ENCODE data around the gene ZNF804B. TPM values are rescaled to one million over a fixed set of nuclear protein-coding genes. Genes with fewer than 3 reads are reported as not detected.

ZNF804B gene
- total and polyA plus RNA-seq, 9 of the 15 experiments (the other 6 are each of a cell fraction or from before 2014, with no cell fraction given): 0.04 to 0.22 (median 0.09) TPM; not detected in 6

DNA sequence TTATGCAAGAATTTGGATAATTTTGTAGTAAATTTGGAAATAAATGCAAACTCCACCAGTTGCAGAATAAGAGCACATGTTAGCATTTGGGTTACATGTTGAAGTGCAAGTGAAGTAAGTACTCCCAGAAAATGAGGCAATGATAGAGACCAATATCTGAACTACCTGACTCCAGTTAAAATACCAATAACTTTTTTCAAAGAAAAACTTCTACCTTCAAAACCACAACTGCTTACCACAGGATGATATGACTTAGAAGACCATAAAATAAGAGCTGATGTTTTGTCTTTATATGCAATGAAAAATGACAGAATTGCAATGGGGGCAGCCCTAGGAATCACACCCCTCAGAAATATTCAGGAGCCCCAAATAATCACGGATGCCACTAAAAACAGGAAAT is 597.6 kb downstream of the ZNF804B start:
- Histone ChIP-seq H4K20me1 (replicated peaks; ENCODE audit: control insufficient read depth, insufficient read depth, low read length) (no peaks in the 10 kb centered on the region), H3K9ac (ENCODE audit: insufficient read depth in 1 of 2, low read depth in 2 of 2, low read length in 2 of 2) (no peak overlapping the region), H3K4me3 (no peak overlapping the region), H3K4me2 (ENCODE audit: insufficient read depth, low read length) (no peak overlapping the region), H3K36me3 (ENCODE audit: control insufficient read depth, insufficient read depth, low read length) (no peaks in the 10 kb centered on the region), H3K27ac (ENCODE audit: extremely low read depth, low read depth, low read length) (no peak overlapping the region), H2AFZ (ENCODE audit: low read depth, low read length) (no peak overlapping the region), H3K9me3 (replicated peaks; ENCODE audit: control insufficient read depth, insufficient read depth, low read depth, low read length) (no peaks in the 10 kb centered on the region; the same call in 1 of the 2 replicates), H3K9me1 (ENCODE audit: control insufficient read depth, insufficient read depth, low read length) (no peaks in the 10 kb centered on the region), H3K27me3 (ENCODE audit: control insufficient read depth in 2 of 2, insufficient read depth in 2 of 2, low read length in 2 of 2) (no peaks in the 10 kb centered on the region), H3K4me1 (replicated peaks in 1 of 2; ENCODE audit: control insufficient read depth in 2 of 2, insufficient read depth in 2 of 2, low read length in 2 of 2) (no peaks in the 10 kb centered on the region), H3K79me2 (ENCODE audit: control insufficient read depth, insufficient read depth, low read length) (no peaks in the 10 kb centered on the region)
- intact Hi-C loops (cut with micrococcal nuclease): no loop called here
- no peak for DNase-seq (ENCODE audit: extremely low read depth in 1 of 4, low spot score in 3 of 4)
- CTCF ChIA-PET (ENCODE audit: low intra/inter-chr PET ratio): no interaction called here
- ATAC-seq: no peak
- no peak for FAIRE-seq
- 0% methylated on average over 1 of the region's 1 CpG for WGBS (ENCODE audit: insufficient coverage, low coverage, missing lambda C conversion rate)
- no TSS peak for BruUV-seq (replicated peaks)
- in situ Hi-C loops (cut with MboI): no loop called here
- POLR2A ChIA-PET: interaction anchor here (0.6 kb wide), 1 partner anchor 657 kb away, joined by 3 read pairs; no protein-coding TSS in a partner anchor
- TF ChIP-seq ZBTB1 (CRISPR knock-in tag; IDR thresholded peaks at IDR 0.05; ENCODE audit: borderline replicate concordance, low read depth) (no peak), ZNF77 (CRISPR knock-in tag; IDR thresholded peaks at IDR 0.05) (no peak), ZFP1 (CRISPR knock-in tag; IDR thresholded peaks at IDR 0.05) (no peak), MCM2 (IDR thresholded peaks at IDR 0.05; ENCODE audit: low read depth) (no peak), ZFX (CRISPR knock-in tag; IDR thresholded peaks at IDR 0.05) (no peak), CREM (IDR thresholded peaks at IDR 0.05; ENCODE audit: low read depth) (no peak), ZNF24 (IDR thresholded peaks at IDR 0.05) (no peak), KAT2B (IDR thresholded peaks at IDR 0.05; ENCODE audit: low read depth, low read length) (no peak), ZFPM2 (CRISPR knock-in tag; IDR thresholded peaks at IDR 0.05) (no peak)
- TF ChIP-seq, protein P1, sequence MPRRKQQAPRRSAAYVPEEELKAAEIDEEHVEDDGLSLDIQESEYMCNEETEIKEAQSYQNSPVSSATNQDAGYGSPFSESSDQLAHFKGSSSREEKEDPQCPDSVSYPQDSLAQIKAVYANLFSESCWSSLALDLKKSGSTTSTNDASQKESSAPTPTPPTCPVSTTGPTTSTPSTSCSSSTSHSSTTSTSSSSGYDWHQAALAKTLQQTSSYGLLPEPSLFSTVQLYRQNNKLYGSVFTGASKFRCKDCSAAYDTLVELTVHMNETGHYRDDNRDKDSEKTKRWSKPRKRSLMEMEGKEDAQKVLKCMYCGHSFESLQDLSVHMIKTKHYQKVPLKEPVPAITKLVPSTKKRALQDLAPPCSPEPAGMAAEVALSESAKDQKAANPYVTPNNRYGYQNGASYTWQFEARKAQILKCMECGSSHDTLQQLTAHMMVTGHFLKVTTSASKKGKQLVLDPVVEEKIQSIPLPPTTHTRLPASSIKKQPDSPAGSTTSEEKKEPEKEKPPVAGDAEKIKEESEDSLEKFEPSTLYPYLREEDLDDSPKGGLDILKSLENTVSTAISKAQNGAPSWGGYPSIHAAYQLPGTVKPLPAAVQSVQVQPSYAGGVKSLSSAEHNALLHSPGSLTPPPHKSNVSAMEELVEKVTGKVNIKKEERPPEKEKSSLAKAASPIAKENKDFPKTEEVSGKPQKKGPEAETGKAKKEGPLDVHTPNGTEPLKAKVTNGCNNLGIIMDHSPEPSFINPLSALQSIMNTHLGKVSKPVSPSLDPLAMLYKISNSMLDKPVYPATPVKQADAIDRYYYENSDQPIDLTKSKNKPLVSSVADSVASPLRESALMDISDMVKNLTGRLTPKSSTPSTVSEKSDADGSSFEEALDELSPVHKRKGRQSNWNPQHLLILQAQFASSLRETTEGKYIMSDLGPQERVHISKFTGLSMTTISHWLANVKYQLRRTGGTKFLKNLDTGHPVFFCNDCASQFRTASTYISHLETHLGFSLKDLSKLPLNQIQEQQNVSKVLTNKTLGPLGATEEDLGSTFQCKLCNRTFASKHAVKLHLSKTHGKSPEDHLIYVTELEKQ (CRISPR knock-in tag; IDR thresholded peaks at IDR 0.05): no peak
- TF ChIP-seq, protein P2, sequence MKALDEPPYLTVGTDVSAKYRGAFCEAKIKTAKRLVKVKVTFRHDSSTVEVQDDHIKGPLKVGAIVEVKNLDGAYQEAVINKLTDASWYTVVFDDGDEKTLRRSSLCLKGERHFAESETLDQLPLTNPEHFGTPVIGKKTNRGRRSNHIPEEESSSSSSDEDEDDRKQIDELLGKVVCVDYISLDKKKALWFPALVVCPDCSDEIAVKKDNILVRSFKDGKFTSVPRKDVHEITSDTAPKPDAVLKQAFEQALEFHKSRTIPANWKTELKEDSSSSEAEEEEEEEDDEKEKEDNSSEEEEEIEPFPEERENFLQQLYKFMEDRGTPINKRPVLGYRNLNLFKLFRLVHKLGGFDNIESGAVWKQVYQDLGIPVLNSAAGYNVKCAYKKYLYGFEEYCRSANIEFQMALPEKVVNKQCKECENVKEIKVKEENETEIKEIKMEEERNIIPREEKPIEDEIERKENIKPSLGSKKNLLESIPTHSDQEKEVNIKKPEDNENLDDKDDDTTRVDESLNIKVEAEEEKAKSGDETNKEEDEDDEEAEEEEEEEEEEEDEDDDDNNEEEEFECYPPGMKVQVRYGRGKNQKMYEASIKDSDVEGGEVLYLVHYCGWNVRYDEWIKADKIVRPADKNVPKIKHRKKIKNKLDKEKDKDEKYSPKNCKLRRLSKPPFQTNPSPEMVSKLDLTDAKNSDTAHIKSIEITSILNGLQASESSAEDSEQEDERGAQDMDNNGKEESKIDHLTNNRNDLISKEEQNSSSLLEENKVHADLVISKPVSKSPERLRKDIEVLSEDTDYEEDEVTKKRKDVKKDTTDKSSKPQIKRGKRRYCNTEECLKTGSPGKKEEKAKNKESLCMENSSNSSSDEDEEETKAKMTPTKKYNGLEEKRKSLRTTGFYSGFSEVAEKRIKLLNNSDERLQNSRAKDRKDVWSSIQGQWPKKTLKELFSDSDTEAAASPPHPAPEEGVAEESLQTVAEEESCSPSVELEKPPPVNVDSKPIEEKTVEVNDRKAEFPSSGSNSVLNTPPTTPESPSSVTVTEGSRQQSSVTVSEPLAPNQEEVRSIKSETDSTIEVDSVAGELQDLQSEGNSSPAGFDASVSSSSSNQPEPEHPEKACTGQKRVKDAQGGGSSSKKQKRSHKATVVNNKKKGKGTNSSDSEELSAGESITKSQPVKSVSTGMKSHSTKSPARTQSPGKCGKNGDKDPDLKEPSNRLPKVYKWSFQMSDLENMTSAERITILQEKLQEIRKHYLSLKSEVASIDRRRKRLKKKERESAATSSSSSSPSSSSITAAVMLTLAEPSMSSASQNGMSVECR (CRISPR knock-in tag; IDR thresholded peaks at IDR 0.05): no peak

All from K562 (cell line).